ENCODE measurements around the gene SLC46A3. TPM values are rescaled to one million over a fixed set of nuclear protein-coding genes. Genes with fewer than 3 reads are reported as not detected.
A peak's percentile ranks its signal among the peaks of the same experiment; 100 is the strongest.
"Not testable (repeated sequence)": the region's sequence is repeated elsewhere in the genome, so short reads cannot be mapped to it uniquely, and the experiment has no call there.

SLC46A3 gene
- total and polyA plus RNA-seq, 8 donors: 1.2 to 14.5 (median 1.7) TPM

GRCh38 chr13:28743499-28744083, 24.8 kb upstream of the SLC46A3 start:
- peaks cover 0 to 4% of the 10 kb centered on the region in 2 donors for H3K4me1 ChIP-seq
- DNase-seq (no peak), ATAC-seq (no peak)
- H3K9me3 ChIP-seq: no peaks in the 10 kb centered on the region
- H3K36me3 ChIP-seq: no peaks in the 10 kb centered on the region
- TF ChIP-seq CTCF (IDR thresholded peaks at IDR 0.05): no peak
- peak overlapping the region; percentile 56 to 64 for H3K27ac ChIP-seq
- intact Hi-C loops (cut with DNase I): no loop called here
- no peak overlapping the region for H3K4me3 ChIP-seq
- no peaks in the 10 kb centered on the region for H3K27me3 ChIP-seq

- no peak overlapping the region for H3K4me3 ChIP-seq
- no peaks in the 10 kb centered on the region for H3K36me3 ChIP-seq
- DNase-seq (no peak), ATAC-seq (no peak)
- no peaks in the 10 kb centered on the region for H3K27me3 ChIP-seq
- peaks cover 0 to 4% of the 10 kb centered on the region in 2 donors for H3K4me1 ChIP-seq
- intact Hi-C loops (cut with DNase I): no loop called here
- TF ChIP-seq CTCF (IDR thresholded peaks at IDR 0.05): no peak
- no peaks in the 10 kb centered on the region for H3K9me3 ChIP-seq
- H3K27ac ChIP-seq: no peak overlapping the region
Observed at GRCh38 chr13:28743020-28743419, 24.2 kb upstream of the SLC46A3 start.

- intact Hi-C loops (cut with DNase I); H3K27ac ChIP-seq; H3K36me3 ChIP-seq; H3K4me3 ChIP-seq; DNase-seq; H3K27me3 ChIP-seq; H3K4me1 ChIP-seq; ATAC-seq; H3K9me3 ChIP-seq: not testable (repeated sequence)
Observed at GRCh38 chr13:28742445-28742844, 23.7 kb upstream of the SLC46A3 start.

GRCh38 chr13:28741084-28741491, 22.3 kb upstream of the SLC46A3 start:
- intact Hi-C loops (cut with DNase I): no loop called here
- no peak overlapping the region for H3K4me3 ChIP-seq
- no peaks in the 10 kb centered on the region for H3K27me3 ChIP-seq

GRCh38 chr13:28739376-28739775, 20.6 kb upstream of the SLC46A3 start:
- H3K9me3 ChIP-seq: no peaks in the 10 kb centered on the region
- ATAC-seq (no peak), DNase-seq (no peak)
- no peak for TF ChIP-seq CTCF (IDR thresholded peaks at IDR 0.05)
- intact Hi-C loops (cut with DNase I): no loop called here
- H3K4me1 ChIP-seq: peaks cover 0 to 4% of the 10 kb centered on the region in 2 donors
- H3K27me3 ChIP-seq: no peaks in the 10 kb centered on the region
- no peak overlapping the region for H3K27ac ChIP-seq
- no peaks in the 10 kb centered on the region for H3K36me3 ChIP-seq
- H3K4me3 ChIP-seq: no peak overlapping the region

More at GRCh38 chr13:28741084-28741491, 22.3 kb upstream of the SLC46A3 start:
- ATAC-seq (peak; percentile 20), DNase-seq (no peak)
- Histone ChIP-seq H3K4me1 (peaks cover 0 to 4% of the 10 kb centered on the region in 2 donors), H3K36me3 (no peaks in the 10 kb centered on the region), H3K9me3 (no peaks in the 10 kb centered on the region), H3K27ac (no peak overlapping the region)
- TF ChIP-seq CTCF (IDR thresholded peaks at IDR 0.05): no peak

- no peak for TF ChIP-seq CTCF (IDR thresholded peaks at IDR 0.05)
- H3K27me3 ChIP-seq: no peaks in the 10 kb centered on the region
- no peaks in the 10 kb centered on the region for H3K4me1 ChIP-seq
- H3K9me3 ChIP-seq: no peaks in the 10 kb centered on the region
- no peak for ATAC-seq
- intact Hi-C loops (cut with DNase I): no loop called here
- H3K36me3 ChIP-seq: no peaks in the 10 kb centered on the region
- no peak overlapping the region for H3K4me3 ChIP-seq
- no peak for DNase-seq
- no peak overlapping the region for H3K27ac ChIP-seq
Observed at GRCh38 chr13:28735481-28736029, 16.8 kb upstream of the SLC46A3 start.
